ENCODE measurements around the gene PCGF3.
"Not testable (repeated sequence)": the region's sequence is repeated elsewhere in the genome, so short reads cannot be mapped to it uniquely, and the experiment has no call there.

The PCGF3 gene

DNA sequence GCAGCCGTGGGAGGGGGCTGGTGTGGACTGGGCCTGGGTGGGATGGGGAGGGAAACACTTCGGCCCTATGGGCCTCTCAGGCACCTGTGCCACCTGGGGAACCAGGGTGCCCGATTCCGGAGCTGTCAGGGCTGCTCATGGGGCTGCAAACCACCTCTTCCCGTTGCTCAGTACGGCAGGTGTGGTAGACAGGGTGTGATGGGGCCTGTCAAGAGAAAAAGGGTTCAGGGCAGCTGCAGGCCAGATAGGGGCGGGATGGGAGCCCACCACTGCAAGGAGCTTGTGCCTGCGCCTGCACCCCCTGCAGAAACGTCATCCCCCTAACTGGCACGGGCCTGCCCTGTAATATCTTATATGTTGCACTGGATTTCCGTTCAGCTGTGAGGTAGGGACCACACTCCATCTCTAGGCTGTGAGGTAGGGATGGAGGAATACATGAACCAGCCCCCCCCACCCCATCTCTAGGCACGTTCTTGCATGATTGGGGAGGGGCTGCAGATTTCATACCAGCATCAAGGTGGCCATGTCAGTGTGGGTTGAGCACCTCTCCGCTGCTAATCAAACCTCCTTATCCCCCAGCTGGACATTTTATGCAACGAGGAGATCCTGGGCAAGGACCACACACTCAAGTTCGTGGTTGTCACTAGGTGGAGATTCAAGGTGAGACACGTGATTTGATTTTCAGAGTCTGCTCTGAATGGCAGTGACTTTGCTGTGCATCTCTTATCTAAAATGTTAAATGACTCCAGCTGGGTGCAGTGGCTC, 59.0 kb downstream of the PCGF3 start:
- no peak for DNase-seq (ENCODE audit: low spot score)

DNA sequence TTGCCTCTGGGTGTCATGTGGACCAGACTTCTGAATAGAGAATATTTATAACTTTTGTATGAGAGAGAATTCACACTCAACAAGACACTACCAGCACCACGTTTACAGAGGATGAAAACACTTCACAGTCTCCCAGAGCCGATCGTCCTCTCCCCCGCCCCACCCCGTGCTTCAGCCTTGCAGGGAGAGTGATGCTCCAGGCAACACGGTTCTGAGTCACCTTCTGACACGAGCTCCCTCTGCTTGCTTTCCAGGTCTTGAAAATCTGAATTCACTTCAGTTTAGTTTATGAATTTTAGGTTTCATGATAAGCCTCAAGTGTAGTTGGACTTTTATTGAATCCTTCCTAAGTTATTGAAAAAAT, 60.5 kb downstream of the PCGF3 start:
- DNase-seq (ENCODE audit: low spot score) = no peak

DNA sequence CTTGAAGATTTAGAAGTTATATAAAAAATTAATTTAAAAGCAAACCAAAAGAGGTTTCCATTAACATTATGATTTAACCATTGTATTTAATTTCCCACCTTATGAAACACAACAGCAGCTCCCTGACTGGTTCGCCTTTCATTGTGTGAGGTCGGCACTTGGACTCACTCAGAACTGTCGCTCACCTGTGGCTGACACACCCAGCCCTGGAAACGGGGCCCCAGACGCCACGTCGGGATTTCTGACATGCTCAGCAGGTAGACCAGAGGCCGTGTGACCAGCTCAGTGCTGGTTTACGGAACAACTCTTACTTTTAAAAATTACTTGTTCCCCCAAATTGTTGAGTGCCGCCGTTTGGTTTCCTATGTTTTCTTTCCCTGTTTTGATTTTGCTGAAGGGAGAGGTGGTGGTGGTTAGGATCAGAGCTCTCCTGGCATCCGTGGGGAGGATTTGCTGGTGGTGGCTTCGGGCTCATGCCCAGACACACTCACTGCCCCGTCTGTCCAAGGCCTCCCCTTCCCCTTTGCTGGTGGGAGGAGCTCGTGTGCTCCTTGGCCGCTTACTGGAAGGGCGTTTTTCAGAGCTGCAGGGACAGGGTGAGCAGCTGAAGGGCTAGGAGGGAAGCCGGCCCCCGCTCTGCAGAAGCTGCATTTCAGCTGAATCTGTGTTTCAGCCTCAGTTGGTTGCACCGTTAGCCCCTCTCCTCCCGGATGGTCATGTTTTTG, 61.1 kb downstream of the PCGF3 start:
- no peak for DNase-seq (ENCODE audit: low spot score)

DNA sequence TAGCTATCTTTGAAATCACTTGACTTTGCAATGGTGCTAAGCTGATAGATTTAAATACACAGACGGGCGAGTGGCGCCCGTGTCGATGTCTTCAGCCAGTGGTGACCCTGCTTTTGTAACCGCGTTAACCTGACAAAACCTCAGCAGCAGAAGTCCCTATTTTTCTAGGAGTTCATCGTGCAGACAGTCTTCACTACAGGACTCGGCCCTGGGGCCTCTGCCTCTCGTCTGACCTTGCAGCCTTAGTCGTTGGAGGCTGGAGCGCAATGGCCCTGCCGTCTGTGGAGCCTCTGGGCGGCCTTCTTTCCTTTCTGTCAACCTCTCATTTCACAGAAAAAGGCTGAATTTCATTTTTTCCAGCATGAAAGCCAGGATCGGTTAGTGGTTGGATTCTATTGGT, 62.4 kb downstream of the PCGF3 start:
- no peak for DNase-seq (ENCODE audit: low spot score)

DNA sequence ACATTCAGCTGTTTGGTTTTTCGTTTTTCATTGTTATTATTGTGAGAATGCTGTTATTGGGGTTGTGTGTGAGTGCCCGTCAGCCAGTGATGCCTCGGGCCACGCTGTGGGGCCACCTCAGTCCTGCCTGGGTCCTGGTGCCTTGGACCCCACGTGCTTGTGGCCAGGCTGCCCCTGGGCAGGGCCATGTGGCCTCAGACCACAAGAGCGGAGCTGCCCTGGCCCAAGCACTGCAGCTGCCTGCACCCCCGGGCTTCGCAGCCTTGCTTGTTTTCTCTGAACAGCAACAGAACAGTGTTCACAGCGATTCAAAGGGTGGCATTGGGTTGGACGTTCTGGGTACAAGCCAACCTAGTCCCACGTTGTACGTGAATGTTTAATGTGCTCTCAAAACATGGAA, 63.4 kb downstream of the PCGF3 start:
- DNase-seq (ENCODE audit: low spot score) = no peak

DNA sequence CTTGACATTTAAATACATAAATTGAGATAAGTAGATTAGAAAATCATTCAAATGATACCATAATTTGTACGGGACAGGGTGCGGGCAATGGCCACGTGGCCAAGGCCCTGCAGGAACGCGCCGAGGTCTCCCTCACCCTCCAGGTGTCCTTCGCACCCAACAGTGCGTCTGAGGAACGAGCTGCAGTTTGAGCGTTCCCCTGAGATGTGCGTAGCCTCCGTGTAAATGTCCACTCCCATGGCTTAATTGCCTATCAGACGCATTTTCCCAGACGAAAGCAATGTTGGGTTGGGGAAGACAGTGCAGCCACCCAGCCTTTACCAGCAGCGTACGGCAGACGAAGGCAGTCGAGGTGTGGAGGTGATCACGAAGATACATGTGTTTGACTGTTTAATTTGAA, 63.9 kb downstream of the PCGF3 start:
- DNase-seq (ENCODE audit: low spot score) = no peak

DNA sequence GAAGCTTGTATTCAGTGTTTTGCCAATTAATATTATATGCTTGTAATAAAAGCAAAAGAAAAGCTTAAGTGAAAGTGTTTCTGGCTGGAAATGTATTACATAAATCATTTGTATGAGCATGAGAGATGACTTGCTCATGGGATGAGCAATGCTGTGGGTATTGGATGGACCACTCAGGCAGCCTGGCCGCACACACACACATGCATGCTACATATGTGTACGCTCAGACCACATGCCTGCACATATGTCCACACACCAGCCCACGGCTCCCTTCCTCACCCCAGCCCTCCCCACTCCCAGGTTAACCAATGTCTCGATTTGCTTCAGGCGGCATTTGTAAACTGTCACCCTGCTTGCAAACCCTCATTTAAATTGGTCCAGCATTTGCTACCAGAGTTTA, 64.4 kb downstream of the PCGF3 start:
- DNase-seq (ENCODE audit: low spot score) = no peak

DNA sequence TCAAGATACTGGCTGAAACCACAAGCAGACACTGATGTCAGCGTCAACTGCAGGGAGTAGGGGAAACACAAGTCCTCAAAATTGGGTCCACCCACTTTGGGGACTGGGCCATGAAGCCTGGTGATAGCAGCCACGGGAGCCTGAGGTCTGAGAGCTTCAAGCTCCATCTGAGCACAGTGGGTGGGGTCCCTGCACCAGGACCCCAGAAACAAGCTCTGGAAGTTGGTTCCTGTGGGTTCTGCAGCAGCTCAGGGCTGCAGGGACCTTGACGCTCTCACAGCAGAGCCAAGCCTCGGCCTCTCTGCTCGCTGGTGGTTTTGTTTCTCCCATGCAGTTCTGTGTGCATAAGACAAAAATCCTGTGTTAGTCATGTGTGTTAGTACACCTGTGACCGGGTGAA, 65.8 kb downstream of the PCGF3 start:
- no peak for DNase-seq (ENCODE audit: low spot score)

DNA sequence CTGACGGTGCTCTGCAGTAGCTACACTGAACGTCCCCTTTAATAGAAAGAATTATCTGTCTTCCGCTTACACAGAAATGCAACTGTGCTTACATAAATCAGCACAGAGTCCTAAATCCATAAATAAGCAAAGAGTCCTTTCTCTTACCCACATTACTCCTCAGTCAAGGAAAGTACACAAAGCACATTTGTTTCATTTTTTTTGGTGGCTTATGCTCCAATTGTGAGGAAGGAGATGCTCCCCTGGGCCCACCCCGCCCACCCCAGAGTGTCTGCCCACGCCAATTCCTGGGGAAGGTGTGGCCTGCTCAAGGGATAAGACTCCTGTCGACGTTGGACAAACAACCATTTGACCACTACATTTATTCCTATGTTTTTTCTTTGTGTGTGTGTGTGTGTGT, 66.5 kb downstream of the PCGF3 start:
- no peak for DNase-seq (ENCODE audit: low spot score)

DNA sequence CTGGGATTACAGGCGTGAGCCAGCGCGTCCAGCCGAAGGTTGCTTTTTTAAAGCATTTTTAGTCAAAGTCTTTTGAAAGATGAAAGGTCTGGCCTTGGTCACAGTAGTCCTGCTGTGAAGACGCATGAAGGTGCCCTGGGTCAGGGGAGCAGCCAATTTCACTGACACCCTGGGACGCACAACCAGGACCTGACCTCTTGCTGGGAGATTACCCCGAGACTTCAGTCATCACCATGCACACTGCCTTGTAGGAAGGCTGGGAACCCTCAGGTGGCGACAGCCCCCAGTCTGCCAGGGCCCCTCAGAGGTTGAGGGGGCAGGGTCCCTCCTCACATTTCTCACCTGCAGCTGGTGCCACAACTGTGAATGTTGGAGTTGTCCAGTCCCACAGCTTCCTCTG, 67.1 kb downstream of the PCGF3 start:
- no peak for DNase-seq (ENCODE audit: low spot score)

DNA sequence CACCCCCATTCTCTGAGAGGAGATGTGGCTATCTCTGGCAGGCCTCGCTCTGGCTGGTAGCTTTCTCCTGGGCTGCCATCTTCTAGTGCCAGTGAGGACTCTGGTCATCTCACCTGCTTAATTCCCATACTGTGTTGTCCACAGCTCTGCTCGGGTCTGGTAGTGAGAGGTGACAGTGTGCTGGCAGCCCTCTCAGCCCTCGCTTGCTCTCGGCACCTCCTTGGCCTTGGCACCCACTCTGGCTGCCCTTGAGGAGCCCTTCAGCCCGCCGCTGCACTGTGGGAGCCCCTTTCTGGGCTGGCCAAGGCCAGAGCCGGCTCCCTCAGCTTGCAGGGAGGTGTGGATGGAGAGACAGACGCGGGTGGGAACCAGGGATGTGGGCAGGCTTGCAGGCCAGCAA, 67.6 kb downstream of the PCGF3 start:
- no peak for DNase-seq (ENCODE audit: low spot score)

DNA sequence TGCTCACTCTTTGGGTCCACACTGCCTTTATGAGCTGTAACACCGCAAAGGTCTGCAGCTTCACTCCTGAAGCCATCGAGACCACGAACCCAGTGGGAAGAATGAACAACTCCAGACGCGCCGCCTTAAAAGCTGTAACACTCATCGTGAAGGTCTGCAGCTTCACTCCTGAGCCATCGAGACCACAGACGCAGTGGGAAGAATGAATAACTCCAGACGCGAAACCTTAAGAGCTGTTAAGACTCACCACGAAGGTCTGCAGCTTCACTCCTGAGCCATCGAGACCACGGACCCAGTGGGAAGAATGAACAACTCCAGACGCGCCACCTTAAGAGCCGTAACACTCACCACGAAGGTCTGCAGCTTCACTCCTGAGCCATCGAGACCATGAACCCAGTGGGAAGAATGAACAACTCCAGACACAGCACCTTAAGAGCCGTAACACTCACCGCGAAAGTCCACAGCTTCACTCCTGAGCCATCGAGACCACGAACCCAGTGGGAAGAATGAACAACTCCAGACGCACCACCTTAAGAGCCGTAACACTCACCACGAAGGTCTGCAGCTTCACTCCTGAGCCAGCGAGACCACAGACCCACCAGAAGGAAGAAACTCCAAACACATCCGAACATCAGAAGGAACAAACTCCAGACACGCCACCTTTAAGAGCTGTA, 68.9 kb downstream of the PCGF3 start:
- DNase-seq (ENCODE audit: low spot score) = not testable (repeated sequence)

DNA sequence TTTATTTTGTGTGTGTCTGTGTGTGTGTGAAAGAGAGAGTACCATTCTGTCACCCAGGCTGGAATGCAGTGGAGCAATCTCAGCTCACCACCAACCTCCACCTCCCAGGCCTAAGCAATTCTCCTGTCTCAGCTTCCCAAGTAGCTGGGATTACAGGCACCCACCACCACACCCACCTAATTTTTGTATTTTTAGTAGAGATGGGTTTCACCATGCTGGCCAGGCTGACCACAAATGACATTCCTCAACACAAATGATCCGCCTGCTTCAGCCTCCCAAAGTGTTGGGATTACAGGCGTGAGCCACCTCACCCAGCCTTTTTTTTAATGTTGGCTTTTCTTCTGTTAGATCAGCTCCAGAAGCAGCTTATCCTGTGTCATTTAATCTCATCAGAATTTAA, 69.9 kb downstream of the PCGF3 start:
- not testable (repeated sequence) for DNase-seq (ENCODE audit: low spot score)

DNA sequence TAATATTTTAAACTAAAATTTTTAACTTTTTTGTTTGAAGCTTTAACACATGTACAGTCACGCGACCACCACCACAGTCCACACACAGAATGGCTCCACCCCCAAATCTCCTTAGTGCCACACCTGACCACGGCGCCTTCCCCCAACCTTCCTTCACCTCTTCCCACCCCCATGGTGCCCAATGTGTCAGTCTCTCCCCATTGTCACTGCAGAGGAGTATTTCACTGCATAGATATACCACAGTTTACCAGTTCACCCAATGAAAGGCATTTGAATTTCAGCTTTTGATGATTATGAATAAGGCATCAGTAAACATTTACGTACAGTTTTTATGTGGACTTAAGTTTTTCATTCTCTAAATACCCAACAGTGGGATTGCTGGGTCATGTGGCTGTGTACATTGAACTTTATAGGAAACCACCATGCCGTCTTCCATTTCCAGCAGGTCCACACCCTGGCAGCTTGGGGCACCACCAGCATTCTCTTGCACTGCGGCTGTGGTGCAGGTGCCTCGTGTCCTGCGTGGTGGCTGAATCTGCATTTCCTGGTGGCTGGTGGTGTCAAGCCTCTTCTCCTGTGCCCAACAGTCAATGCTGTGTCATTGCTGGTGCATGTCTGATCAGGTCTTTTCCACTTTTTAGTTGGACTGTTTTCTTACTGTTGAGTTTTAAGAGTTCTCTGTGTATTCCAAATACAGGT, 71.3 kb downstream of the PCGF3 start:
- DNase-seq (ENCODE audit: low spot score) = no peak

DNA sequence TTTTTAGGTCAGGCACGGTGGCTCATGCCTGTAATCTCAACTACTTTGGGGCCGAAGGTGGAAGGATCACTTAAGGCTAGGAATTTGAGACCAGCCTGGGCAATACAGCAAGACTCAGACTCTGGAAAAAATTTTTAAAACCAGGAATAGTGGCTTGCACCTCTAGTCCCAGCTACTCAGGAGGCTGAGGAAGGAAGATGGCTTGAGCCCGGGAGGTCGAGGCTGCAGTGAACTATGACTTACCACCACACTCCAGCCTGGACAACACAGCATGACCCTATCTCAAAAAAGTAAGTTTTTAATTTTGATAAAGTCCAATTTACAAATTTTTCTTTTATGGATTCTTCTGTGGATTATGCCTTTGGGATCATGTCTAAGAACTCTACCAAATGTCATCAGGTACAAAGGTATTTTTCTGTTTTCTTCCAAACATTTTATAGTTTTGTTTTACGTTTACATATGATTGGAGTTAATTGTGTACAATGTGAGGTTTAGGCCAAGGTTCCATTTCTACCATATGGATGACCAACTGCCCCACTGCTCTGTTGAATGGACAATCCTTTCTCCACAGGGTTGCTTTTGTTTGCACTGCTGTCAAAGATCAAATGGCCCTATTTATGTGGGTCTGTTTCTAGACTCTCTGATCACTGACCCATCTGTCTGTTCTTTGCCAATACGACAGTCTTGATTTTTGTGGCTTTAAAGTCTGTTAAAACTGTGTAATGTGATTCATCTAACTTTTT, 72.1 kb downstream of the PCGF3 start:
- DNase-seq (ENCODE audit: low spot score) = no peak

DNA sequence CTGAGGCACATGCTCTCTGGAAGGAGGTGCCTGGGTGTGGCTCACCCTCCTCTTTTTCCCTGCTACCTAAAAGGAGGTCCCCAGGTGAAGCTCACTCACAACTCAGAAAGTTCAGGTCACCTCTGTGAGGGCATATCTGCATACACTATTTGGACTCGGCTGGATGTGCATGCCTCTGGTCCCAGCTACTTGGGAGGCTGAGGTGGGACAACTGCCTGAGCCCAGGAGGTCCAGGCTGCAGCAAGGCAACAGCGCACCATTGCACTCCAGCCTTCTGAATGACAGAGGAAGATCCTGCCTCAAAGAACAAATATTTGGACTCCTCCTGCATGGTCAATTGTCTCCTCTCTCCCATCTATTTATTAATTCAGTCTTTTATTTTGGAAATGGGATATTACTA, 73.9 kb downstream of the PCGF3 start:
- no peak for DNase-seq (ENCODE audit: low spot score)

DNA sequence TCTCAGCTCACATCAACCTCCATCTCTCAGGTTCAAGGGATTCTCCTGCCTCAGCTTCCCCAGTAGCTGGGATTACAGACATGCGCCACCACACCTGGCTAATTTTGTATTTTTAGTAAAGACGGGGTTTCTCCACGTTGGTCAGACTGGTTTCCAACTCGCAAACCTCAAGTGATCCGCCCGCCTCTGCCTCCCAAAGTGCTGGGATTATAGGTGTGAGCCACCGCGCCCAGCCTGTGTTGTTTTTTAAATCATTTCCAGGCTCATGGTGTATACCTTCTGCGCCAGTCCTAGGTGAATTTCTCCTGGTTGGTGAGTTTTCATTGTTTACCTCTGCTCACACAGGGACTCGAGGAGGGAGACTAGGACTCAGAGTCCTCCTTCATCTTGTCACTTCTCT, 74.6 kb downstream of the PCGF3 start:
- DNase-seq (ENCODE audit: low spot score) = not testable (repeated sequence)

DNA sequence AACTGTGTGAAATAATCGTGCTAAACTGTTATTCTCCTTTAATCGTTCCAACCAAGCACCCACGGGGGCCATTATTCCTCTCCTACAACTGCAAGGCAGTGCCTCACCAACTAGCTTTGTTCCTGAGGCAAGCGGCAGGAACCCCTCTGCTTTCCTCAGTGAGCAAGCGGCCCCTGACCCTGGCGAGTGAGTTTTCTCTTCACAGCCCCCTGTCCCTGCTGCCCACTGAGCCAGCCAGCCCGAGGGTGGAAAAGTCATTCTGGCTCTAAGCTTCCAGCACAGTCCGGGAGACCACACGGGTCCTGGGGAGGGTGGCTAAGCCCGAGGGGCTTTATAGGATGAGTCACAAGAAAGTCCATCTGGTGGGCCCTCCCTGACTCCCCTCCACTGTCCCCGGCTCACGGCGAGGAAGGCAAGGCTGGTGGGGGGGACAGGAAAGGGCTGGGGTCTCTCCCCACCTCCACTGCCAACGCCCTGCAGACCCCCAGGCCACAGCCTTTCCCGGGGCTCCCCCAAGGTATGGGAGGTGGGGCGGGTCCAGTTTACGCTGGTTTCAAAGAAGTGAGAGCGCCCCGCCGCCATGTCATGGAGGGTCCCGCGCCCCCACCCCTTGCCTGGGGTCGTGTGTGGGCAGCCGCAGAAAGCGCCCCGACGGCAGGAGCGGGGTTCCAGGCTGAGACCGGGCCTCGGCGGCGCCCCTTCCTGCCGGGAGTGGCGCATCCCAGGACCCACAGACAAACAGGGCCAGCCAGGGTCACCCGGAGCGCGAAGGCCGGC, 75.3 kb downstream of the PCGF3 start:
- no peak for DNase-seq (ENCODE audit: low spot score)

DNA sequence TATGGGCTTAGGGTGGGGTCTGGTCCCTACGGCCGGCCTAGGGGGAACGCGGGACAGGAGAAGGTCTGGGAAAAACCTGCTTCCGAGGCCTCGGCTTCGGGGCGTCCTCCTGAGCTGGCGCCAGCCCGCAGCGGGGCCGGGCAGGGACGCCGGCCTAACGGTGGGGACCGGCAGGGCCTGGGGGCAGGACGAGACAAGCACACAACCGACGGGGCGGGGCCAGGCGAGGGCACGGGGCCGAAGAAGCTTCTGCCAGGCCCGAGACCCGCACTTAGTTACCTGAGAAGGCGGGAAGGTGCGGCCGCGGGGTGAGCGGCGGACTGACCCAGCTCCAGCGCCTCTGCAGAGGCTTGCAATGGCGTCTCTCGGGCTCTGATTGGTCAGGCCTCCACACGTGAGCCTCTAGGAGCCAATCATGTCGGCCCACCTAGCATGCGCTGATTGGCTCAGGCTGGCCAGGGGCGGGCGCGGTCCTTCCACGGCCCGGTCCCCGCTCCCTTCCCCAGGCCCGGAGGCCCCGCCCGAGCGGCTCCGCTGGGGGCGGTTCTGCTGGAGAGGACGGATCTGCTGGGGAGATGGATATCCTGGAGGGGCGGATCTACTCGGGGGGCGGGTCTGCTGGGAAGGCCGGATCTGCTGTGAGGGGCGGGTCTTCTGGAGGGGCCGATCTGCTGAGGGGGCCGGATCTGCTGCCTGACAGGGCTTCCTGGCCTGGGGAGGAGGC, 76.0 kb downstream of the PCGF3 start:
- peak; percentile 99 for DNase-seq (ENCODE audit: low spot score)

All from HuH-7.5 (cell line).